Stimulated activated CD8-positive, alpha-beta memory T cell treated with anti-CD3 and anti-CD28 coated beads, Interleukin-4, amount 100 ng/mL, for 48 hours (primary cell): Measurements from ENCODE around the gene OTOF.
"Not testable (repeated sequence)": the region's sequence is repeated elsewhere in the genome, so short reads cannot be mapped to it uniquely, and the experiment has no call there.

ENCODE experiments used
- DNase-seq: peaks from one replicate; pipeline ENCODE4 v3.0.0-alpha.2; 2020

The OTOF gene

DNA sequence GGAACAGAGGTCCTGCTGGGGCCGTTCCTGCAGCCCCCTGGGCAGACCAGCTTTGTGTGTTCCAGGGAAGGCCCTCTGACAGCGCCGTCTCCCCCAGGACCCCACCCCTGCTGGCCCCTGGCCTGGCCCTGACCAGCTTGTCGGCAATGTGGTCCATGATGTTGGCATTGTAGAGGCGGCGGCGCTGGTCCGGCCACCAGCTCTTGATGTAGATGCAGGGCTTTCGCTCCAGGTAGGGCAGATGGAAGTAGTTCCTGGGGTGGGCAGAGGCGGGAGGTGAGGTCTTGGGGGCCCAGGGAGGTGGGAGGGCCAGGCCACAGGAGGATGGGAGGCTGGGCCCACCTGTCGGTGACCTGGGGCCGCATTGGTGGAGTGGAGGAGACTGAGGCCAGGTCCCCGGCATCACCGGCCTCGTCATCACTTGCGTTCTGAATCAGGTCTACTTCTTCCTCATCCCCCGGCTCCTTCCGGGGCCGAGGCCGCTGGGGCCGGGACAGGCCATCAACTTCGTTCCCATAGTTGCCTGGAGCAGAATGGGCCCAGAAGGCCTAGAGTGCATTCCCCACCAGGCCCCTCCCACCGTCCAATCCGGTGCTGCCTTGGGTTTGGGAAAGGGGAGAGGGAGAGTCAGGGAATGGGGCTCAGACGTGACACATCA is 1.3 kb upstream of the OTOF start:
- no peak for DNase-seq

DNA sequence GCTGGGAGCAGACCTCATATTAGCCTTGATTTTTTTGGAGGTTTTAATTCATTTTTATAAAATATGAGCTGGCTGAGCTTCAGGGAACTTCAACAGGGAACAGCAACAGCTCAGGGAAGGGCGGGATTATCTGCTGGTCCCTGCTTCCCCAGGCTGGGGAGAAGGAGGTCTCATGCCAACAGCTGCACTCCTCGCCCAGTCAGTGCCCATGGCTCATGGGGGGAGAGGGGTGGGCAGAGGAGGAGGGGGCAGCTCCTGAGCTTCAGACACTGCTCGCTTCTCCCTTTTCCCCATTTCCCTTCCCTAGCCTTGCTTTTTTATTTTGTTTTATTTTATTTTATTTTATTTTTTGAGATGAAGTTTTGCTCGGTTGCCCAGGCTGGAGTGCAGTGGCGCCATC is 442 bp upstream of the OTOF start:
- no peak for DNase-seq

DNA sequence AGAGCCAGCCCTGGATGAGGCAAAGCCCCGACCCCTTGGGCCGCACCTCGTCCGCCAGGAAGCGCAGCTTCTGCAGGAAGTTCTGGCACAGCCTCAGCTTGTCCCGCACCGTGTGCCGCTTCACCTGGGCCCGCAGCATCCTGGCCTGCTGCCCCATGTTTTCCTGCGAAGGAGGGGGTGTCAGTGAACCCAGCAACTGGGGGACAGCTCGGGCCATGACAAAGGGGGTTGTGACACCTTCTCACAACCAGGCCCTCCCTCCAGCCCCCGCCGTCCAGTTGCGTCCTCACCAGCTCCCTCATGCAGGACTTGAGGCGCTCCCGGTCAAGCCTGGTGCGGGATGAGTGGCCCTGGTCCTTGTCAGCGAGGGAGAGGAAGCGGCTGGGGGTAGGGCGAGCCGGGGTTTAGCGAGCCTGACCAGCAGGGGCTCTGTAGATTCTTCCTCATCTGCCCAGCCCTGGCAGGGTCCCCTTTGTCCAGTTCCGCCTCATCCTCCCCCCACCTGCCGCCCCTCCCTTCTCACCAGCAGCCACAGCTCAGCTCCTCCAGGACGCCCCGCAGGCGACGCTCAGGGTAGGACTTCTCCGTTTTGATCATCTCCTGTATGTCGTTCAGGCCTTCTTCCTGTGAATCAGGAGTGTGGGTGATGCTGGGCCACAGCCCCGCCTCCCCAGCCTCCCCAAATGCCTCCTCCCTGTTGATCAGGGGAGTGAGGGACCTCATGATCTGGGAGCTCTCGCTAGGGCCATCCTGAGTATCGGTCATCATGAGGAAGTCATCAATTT is 606 bp downstream of the OTOF start:
- DNase-seq, result peak; percentile 34

DNA sequence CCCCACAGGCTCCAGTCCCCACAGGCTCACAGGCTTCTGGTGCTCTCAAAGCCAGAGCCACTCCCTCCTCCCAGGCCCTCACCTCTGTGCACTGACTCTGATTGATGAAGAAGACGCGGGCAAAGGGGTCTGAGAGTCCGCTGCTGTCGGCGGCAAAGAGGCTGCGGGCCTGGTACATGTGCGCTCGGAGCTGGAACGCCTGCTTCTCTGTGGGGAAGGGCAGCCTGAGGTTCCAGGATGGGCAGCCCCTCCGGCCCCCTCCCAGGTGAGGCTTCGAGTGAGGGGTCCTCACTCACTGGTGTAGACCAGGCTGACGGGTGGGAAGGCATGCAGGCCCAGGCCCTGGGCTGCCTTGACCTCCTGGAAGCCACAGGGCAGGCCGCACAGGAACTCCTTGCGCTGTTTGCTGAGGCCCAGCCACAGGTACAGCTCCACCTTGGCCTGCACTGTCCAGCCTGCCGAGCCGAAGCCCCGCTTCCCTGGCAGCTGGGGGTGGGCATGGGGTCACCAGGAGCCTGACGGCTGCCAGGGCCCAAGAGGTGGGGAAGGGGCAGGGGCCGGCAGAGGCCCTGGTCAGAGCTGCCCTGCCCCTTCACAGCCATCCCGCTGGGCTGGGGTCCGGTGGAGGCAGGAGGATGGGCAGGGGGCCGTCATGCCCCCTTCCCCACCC is 2.0 kb downstream of the OTOF start:
- DNase-seq, result no peak

DNA sequence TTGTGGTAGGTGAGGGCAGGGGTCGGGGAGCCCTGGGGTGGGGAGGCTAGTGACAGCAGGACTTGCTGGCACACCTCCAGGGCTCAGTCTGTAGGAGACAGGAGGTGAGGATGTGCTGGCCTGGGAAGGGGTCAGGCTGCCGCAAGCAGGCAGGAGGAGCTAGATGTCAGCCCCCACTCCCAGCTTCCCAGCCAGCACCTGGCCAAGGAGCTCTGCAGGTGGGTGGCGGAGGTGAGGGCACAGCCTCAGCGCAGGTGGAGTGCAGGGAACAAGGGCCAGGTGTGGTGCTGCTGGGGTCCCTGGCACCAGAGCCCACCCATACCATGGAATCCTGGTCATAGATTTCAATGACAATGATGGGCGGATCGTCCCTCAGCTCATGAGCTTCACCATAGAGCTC is 2.9 kb downstream of the OTOF start:
- no peak for DNase-seq

DNA sequence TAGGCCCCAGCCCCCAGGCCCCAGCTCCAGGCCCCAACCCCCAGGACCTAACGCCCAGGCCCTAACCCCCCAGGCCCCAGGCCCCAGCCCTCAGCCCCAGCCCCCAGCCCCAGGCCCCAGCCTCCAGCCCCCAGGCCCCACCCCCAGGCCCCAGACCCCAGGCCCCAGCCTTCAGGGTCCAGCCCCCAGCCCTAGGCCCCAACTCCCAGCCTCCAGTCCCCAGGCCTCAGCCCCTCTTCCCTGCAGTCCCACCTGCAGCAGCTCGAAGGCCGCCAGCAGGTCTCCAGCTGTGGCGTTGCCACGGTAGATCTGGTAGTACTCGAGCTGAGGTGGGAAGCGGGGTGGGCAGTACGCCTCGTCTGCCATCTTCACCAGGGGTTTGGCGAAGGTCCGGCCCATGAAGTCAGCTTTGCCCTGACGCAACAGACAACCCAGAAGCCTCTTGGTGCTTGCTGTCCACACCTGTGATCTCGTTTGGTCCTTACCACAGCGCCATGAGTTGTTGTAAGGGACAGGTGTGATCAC is 3.6 kb downstream of the OTOF start:
- DNase-seq, result no peak

DNA sequence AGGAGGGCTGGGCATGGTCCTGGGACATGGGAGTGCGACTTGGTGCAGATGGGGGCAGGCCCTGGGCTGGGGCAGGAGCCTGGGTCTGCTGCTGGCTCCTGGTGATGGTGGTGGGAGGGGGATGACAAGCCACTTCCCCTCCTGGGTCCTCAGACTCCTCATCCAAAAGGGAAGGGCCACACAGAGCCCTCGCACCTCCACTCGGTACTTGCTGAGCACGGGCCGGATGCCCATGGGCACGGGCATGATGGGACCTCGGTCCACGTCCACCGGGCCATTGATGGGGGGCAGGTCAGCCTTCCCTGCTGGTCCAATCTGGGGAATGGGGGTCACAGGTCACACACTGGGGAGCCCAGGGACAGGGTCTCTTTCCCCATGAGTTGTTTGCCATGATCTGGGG is 4.1 kb downstream of the OTOF start:
- DNase-seq, result no peak

DNA sequence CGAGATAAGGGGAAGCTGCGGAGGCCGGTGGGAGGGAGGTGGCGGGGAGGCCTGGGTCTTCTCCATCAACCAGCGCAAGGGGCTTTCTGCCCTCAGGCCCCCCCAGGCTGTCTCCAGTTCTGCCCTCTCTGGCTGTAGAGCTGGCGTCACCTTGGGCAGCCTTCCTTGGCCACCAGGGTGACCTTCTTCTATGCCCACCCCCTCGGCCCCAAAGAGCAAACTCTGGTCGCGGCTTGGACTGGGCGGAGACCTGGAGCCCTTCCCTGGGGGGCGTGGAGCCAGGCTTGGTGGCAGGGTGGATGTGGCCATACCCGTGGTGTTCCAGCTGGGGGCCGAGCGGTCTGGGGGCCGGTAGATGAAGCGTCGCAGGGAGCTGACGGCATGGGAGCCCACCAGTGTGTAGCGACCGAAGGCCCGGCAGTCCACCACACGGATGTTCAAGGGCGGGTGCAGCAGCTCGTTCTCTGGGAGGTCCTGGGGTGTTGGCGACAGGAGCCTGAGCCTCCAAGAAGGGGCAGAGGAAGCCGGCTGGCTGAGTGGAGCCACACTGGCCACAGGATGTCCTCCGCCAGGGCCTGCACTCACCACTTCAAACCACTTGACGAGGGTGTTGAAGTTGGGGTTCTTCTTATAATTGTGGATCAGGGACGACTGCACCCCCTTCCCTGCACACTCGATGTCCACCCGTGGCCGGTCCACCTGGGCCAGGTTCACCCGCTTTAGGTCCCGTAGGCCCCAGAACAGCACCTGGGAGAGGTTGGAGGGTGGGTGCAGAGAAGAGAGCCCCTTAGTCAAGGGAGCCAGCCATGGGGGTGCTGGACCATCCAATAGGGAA is 4.9 kb downstream of the OTOF start:
- DNase-seq, result no peak

DNA sequence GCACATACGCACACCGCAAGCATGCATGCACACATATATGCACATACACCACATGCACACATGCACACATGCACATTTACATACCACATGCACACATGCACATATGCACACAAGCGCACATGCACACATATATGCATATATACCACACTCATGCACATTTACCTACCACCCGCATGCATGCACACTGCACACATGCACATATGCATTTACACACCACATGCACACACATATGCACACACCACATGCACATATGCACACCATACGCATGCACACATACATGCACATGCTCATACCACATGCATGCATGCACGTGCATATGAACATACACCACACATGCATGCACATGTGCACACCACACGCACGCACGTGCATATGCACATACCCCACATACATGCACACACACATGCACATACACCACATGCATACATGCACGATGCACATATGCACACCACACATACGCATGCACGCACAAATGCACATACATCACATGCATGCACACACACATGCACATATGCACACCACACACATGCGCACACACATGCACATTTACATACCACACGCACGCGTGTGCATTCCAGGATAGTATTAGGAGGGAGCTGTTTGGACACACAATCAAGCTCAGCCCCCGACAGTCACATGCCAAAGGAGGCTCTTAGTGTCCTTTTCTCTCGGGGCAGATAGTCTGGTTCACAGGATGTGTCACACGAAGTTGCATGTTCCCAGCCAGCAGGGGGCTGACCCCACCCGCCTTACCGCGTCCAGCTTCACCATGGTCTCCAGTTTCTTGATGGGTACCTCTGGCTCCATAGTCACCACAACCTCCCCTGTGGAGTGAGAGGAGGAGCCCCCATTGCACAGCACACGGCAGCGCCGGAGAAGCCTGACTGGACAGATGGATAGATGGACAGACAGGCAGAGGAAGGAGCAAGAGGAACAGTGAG is 5.9 kb downstream of the OTOF start:
- DNase-seq, result no peak

DNA sequence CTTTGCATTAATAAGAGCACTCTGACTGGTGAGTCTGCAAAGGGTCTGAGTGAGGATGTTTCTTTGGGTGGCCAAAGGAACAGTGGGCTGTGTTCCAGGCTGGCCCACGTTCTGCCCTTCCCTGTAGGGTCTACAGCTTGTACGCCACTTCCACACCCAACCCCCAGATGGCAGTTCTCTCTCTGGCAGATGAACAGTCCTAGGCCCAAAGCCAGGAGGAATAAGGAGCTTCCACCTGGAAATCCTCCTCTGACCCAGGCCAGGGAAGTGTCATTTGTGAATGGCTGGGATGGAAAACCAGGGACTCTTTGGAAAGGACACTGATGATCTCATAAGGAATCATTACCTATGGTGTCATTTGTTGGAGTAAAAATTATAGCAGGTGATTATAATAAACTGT is 6.6 kb downstream of the OTOF start:
- no peak for DNase-seq

DNA sequence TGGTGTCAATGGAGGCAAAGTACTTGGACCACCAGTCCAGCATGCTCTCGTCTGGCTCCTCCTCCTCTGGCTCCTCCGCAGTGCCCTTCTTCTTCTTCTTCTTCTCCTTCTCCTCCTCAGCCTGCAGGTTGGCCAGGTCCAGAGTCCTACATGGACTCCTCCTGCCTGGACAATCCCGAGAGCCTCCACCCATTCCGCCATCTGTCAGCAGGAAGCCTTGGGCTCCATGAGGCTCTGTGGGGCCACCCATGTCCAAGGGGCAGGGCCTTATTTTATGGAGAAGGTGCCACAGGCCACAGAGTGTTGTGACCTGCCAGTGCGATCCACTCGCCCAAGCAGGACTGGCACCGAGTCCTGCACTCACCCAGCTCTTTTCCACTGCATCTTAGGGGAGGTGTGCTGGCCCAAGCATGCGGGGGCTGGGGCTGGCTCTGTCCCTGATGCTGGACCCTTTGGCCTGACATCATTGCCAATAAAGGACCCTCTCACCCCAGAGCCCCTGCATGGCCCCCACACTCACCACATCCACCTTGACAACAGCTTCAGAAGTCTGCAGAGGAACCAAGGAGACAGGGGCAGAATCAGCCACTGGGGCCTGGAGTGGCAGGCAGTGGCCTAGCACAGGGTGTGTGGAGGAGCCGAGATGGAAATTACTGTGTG is 7.2 kb downstream of the OTOF start:
- DNase-seq, result no peak

DNA sequence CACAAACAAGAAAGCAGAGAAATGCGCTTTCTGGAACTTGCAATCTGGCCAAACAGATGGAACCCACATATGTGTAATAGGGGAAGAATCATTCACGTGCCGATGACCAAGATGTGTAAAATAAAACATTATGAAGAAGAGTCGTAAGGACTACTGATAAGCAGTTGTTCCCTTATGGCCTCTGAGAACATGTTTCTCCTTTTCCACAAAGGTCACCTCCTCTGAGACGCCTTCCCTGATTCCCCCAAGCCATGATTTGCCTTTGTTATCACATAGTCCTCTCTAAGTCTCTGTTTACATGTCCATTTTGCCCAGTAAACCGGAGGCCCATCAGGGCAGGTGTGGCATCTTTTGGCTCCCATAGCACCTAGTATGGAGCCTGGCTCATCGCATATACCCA is 8.0 kb downstream of the OTOF start:
- no peak for DNase-seq

DNA sequence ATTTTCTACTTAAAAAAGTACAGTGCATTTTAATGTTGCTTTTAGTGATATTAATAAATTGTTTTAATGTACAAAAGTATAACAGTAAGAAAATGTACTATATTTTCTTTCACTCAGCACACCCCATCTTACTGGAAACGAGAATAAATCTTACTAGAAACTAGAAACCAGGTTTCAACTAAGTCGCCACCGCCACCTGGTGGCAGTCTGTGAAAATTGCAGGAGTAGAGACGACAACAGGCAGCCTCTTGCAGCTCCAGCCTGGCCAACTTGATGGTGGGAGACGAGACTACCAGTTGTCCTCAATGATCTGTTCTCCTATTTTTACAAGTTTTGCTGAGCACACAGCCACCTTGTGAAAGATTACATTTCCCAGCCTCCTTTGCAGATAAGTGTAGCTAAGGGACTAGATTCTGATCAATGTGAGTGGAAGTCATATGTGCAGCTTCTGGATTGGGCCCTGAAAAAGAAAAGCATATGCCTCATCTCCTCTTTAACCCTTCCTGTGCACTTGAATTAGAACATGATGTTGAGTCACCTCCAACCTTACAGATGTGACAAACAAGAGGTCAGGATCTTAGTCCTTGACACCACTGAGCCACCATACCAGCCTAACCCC is 8.7 kb downstream of the OTOF start:
- DNase-seq, result peak; percentile 84

DNA sequence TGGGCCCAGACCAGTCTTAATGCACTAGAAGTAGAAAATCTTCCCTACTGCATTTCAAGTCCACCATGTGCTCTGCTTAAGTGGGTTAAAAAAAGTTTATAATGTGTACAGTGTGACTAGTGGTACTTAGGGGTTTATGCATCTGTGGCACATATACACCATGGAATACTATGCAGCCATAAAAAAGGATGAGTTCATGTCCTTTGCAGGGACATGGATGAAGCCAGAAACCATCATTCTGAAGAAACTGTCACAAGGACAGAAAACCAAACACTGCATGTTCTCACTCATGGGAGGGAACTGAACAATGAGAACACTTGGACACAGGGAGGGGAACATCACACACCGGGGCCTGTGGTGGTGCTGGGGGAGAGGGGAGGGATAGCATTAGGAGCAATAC is 9.4 kb downstream of the OTOF start:
- not testable (repeated sequence) for DNase-seq

DNA sequence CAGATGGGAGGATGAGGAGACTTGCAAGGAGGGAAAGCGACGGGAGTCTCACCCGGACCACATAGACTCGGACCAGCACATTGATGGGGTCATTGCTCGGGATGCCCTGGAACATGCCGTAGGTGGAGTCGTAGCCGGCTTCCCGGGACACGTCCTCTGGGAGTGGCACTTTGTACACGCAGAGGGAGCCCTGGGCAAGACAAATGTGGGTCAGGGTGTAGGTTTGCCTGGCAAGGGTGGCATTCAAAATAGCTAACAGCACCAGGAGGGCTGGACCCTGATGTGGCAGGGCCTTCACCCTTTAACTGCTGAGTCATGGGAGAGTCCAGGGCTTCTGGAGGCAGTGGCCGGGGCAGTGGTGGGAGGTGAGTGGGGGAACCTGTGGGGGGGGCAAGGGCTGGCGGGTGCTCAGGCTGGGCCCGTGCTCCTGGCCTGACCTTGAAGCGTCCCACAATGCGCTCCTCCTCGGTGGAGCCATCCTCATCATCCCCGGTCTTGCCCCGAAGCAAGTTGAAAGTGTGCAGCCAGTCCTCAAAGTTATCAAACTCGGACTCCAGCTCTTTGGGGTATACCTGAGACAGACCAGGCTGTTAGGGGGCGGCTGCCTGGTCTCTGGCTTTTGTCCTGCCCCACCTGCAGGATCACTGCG is 11.1 kb downstream of the OTOF start:
- DNase-seq, result no peak

DNA sequence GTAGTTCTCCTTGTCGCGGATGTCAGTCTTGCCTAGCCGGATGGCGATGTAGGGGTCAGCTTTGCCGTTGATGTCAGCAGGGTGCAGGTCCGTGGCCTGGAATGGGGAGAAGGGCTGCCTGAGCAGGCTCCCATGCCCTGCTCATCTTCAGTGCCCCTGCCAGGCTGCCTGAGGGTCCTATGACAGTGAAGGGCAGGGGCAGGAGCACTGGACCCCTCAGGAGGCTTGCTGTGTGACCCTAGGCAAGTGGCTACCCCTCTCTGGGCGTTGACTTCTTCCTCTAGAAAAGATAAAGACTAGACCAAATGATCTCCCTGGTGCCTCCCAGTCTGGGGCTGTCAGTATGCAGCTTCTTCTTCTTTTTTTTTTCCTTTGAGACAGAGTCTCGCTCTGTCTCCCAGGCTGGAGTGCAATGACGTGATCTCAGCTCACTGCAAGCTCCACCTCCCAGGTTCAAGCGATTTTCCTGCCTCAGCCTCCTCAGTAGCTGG is 11.9 kb downstream of the OTOF start:
- no peak for DNase-seq

DNA sequence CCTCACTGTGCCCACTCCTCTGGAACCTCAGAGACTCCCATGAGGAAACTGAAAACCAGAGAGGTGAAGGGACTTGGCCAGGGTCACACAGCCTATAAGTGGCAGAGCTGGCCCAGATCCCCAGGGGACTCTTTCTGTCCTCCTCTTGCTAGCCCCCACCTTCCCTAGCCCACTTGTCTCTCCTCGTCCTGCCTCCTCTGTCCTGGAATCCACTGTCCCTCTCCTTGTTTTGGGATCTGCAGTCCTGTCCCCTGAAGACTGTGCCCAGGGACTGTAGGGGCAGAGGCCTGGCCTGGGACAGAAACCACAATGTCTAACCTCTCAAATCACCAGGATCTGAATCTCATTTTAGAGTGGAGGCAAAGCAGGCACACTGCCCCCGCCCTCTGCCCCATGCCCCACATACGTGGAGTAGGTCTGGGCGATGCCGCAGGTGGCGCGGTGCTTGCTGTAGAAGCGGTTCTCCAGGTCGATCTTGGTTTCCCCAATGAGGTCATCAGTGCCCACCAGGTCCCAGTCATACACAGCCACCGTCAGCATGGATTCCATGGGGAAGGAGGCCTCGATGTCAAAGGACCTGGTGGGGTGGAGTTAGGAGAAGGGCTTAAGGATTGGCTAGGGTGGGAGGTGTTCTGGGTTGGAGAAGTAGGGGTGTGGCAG is 12.5 kb downstream of the OTOF start:
- DNase-seq, result no peak

DNA sequence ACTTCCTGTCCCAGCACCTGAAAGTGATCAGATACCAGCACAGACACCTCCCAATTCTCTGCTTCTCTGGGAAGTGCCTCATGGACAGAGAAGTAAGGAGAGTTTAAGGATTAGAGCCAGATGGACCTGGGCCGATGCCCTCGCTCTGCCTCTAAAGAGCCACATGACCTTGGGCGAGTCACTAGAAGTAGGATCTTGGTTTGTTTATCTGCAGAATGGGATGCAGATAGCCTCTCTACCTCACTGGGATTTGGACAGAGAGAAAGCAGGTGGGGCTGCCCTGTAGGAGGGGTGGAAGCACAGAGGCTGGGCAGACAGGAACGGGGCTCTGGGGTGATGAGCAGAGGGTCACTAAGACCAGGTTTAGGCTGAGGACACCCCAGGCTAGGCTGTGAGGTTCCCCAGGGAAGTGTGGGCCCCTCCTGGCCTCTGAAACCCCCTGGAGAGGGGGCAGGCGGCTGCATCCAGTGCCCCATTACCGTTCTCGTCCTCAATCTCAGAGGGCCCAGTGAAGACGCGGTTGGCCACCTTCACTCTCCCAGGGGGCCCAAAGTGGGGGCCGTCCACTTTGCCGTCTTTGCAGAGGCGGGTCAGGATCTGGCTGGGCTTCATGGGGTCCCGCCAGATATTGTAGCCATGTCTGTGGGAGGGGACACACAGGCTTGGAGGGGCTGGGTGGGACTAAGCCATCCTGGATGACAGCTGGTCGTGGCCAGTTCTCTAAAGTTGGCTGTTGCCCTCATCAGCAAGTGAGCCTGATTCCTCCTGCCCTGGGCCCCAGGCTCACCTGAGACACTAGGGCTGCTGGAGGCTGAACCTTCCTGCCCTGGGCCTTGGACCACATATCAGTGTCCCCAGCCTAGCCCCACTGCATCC is 13.3 kb downstream of the OTOF start:
- DNase-seq, result no peak
